Loucy (cell line): ENCODE data around the gene GALNT3.

ENCODE experiments used
- H2AFZ ChIP-seq: fragments of 200-600 bp; sonication (generic); 2 replicates; pipeline ENCODE4 v1.6.0; 2016; ENCODE audit warnings: antibody characterized with exemption, mild to moderate bottlenecking, low read length, moderate library complexity
- H3F3A ChIP-seq: fragments of 200-600 bp; 2 replicates; pipeline ENCODE4 v1.6.0; 2016; ENCODE audit warnings: antibody characterized with exemption, low read depth, mild to moderate bottlenecking
- H3K27me3 ChIP-seq: fragments of 200-600 bp; sonication (generic); 2 replicates; pipeline ENCODE4 v1.6.1; 2014; ENCODE audit warnings: low read length, mild to moderate bottlenecking; ENCODE audit not compliant: insufficient read depth, poor library complexity, severe bottlenecking
- H3K36me3 ChIP-seq: fragments of 200-600 bp; sonication (generic); 2 replicates; pipeline ENCODE4 v1.6.1; 2016; ENCODE audit warnings: low read length; ENCODE audit not compliant: insufficient read depth
- H3K4me1 ChIP-seq: fragments of 200-600 bp; sonication (generic); 2 replicates; pipeline ENCODE4 v1.5.1; 2014; ENCODE audit warnings: low read length, mild to moderate bottlenecking; ENCODE audit not compliant: insufficient read depth, poor library complexity, severe bottlenecking
- H3K4me2 ChIP-seq: fragments of 200-600 bp; sonication (generic); 2 replicates; pipeline ENCODE4 v1.6.0; 2014; ENCODE audit warnings: antibody characterized with exemption, low read length, low read depth, mild to moderate bottlenecking; ENCODE audit not compliant: poor library complexity, severe bottlenecking
- H3K4me3 ChIP-seq: fragments of 200-600 bp; sonication (generic); 2 replicates; pipeline ENCODE4 v1.5.1; 2014; ENCODE audit warnings: low read length, mild to moderate bottlenecking, mixed read lengths; ENCODE audit not compliant: poor library complexity, severe bottlenecking
- H3K79me2 ChIP-seq: fragments of 200-600 bp; sonication (generic); 2 replicates; pipeline ENCODE4 v1.6.1; 2014; ENCODE audit warnings: low read length; ENCODE audit not compliant: insufficient read depth
- H3K9ac ChIP-seq: fragments of 200-600 bp; sonication (generic); 2 replicates; pipeline ENCODE4 v1.6.0; 2014; ENCODE audit warnings: mild to moderate bottlenecking, low read depth, low read length, moderate library complexity; ENCODE audit not compliant: poor library complexity, severe bottlenecking
- H3K9me2 ChIP-seq: fragments of 200-600 bp; sonication (generic); replicated peaks from 2 replicates; pipeline ENCODE4 v1.6.1; 2016; ENCODE audit warnings: low read depth, low read length, mixed read lengths
- H3K9me3 ChIP-seq: fragments of 200-600 bp; sonication (generic); 2 replicates; pipeline ENCODE4 v1.6.1; 2014; ENCODE audit warnings: mild to moderate bottlenecking, antibody characterized with exemption, low read length, low read depth; ENCODE audit not compliant: insufficient read depth
- H4K20me1 ChIP-seq: fragments of 200-600 bp; sonication (generic); 2 replicates; pipeline ENCODE4 v1.6.0; 2014; ENCODE audit warnings: antibody characterized with exemption, low read length, mild to moderate bottlenecking; ENCODE audit not compliant: insufficient read depth, poor library complexity, severe bottlenecking
- EZH2phosphoT487 ChIP-seq: fragments of 200-600 bp; IDR thresholded peaks from 2 replicates; pipeline ENCODE4 v1.6.1; 2018; ENCODE audit warnings: antibody characterized with exemption, mild to moderate bottlenecking, moderate library complexity, borderline replicate concordance
- TF ChIP-seq, protein P1 (sequence below): fragments of 200-600 bp; sonication (generic); conservative IDR thresholded peaks from 2 replicates; pipeline ENCODE4 v1.5.1; 2014; ENCODE audit warnings: mild to moderate bottlenecking, antibody characterized with exemption, low read length

GALNT3 gene

DNA sequence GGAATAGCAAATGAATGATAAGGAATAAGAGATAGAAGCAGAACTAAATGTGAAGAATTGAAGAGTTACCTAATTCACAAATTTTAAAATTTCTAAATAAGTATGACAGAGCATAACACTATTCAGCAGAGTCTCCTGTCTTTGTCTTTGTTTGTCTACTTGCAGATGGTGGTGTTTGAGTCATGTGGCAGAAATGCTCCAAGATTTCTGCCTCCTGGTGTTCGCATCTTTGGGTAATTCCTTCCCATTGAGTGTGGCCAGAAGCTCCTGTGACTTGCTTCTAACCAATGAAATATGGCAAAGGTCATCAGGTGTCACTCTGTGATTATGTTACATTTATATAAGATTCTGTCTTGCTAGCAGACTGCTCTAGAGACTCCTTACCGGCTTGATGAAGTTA, 45.6 kb upstream of the GALNT3 start:
- Histone ChIP-seq H3K4me3 (no peak overlapping the region), H3K4me1 (no peaks in the 10 kb centered on the region), H3K36me3 (no peaks in the 10 kb centered on the region), H3K79me2 (no peaks in the 10 kb centered on the region), H3K4me2 (no peak overlapping the region), H3K9me3 (no peaks in the 10 kb centered on the region), H3K9me2 (no peaks in the 10 kb centered on the region), H2AFZ (no peak overlapping the region), H4K20me1 (no peaks in the 10 kb centered on the region), H3K9ac (no peak overlapping the region), H3K27me3 (no peaks in the 10 kb centered on the region), H3F3A (no peaks in the 10 kb centered on the region)
- TF ChIP-seq EZH2phosphoT487: no peak
- TF ChIP-seq, protein P1, sequence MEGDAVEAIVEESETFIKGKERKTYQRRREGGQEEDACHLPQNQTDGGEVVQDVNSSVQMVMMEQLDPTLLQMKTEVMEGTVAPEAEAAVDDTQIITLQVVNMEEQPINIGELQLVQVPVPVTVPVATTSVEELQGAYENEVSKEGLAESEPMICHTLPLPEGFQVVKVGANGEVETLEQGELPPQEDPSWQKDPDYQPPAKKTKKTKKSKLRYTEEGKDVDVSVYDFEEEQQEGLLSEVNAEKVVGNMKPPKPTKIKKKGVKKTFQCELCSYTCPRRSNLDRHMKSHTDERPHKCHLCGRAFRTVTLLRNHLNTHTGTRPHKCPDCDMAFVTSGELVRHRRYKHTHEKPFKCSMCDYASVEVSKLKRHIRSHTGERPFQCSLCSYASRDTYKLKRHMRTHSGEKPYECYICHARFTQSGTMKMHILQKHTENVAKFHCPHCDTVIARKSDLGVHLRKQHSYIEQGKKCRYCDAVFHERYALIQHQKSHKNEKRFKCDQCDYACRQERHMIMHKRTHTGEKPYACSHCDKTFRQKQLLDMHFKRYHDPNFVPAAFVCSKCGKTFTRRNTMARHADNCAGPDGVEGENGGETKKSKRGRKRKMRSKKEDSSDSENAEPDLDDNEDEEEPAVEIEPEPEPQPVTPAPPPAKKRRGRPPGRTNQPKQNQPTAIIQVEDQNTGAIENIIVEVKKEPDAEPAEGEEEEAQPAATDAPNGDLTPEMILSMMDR: no peak

DNA sequence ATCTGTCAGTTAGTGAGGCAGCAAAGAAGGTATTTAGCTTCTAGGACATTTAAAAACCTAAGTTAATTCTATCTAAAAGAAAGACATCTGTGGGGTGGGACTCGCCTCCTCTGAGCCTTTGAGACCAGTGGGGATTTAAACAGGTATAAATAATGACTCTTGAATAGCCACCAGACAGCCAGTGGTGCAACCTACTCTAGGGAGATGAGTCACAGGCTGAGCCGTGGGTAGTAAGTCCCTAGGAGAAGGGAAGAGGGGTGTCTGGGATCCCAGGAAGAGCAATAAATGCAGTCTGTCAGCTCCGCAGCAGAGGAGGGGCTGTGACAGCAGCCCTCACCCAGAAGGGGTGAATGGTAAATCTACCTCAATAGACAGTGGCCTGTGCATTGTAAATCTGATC, 43.1 kb upstream of the GALNT3 start:
- Histone ChIP-seq H3K9me3 (no peaks in the 10 kb centered on the region), H3K4me2 (no peak overlapping the region), H2AFZ (no peak overlapping the region), H3K36me3 (no peaks in the 10 kb centered on the region), H3K9me2 (no peaks in the 10 kb centered on the region), H3K9ac (no peak overlapping the region), H3K79me2 (no peaks in the 10 kb centered on the region), H3K4me3 (no peak overlapping the region), H3F3A (no peaks in the 10 kb centered on the region), H3K27me3 (no peaks in the 10 kb centered on the region), H3K4me1 (no peaks in the 10 kb centered on the region), H4K20me1 (no peaks in the 10 kb centered on the region)
- TF ChIP-seq, protein P1: no peak

DNA sequence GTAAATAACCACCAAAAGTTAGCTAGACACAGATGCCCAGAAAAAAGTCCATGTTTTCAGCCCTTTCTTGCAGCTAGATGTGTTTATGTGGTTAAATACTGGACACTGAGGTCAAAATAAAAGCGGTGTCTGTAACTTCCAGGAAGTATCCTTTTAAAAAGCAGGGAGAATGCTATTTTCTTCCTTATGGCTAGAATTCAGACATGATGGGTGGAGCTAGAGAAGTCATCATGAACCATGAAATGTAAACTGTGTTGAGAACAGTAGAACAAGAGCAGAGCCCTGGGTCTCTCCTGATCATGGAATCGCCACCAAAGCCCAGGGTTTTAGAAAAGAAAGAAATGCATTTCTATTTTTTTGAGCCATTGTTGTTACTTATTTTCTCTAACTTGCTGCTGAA, 41.3 kb upstream of the GALNT3 start:
- Histone ChIP-seq H3K9me2 (no peaks in the 10 kb centered on the region), H3K9ac (no peak overlapping the region), H4K20me1 (no peaks in the 10 kb centered on the region), H3K27me3 (no peaks in the 10 kb centered on the region), H3K79me2 (no peaks in the 10 kb centered on the region), H3K4me1 (no peaks in the 10 kb centered on the region), H3K9me3 (no peaks in the 10 kb centered on the region), H2AFZ (no peak overlapping the region), H3K4me3 (no peak overlapping the region), H3K4me2 (no peak overlapping the region), H3F3A (no peaks in the 10 kb centered on the region), H3K36me3 (no peaks in the 10 kb centered on the region)
- TF ChIP-seq EZH2phosphoT487: no peak
- TF ChIP-seq, protein P1: no peak
